ENCODE results near the gene ARSD.
"Not testable (repeated sequence)": the region's sequence is repeated elsewhere in the genome, so short reads cannot be mapped to it uniquely, and the experiment has no call there.

ARSD gene

DNA sequence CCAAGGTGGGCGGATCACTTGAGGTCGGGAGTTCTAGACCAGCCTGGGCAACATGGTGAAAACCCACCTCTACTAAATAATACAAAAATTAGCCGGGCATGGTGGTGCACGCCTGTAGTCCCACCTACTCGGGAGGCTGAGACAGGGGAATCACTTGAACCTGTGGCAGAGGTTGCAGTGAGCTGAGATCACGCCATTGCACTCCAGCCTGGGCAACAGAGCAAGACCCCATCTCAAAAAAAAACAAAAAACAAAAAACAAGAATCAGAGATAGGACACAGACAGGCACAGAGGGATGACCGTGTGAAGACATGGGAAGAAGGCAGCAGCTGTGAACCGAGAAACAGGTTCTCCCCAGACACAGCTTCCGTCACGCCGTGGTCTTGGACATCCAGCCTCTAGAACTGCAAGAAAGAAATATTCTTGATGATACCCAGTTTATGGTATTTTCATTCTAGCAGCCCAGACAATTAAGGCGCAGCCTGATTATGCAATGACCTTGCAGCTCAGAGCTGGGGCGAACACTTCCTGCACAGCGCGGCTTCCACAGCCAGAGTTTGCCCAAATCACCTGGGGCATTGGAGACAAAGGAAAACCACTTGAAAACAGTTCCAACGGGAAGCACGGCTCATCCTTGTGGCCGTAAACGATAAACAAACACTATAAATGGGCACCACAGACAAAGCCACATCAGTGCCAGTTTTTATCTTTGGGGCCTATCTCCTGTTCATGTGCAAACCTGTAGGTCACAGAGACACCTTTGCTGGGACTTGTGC, 4.2 kb upstream of the ARSD start:
- in situ Hi-C loops (cut with MboI; ENCODE audit: low sequenced_read_pairs): no loop called here

DNA sequence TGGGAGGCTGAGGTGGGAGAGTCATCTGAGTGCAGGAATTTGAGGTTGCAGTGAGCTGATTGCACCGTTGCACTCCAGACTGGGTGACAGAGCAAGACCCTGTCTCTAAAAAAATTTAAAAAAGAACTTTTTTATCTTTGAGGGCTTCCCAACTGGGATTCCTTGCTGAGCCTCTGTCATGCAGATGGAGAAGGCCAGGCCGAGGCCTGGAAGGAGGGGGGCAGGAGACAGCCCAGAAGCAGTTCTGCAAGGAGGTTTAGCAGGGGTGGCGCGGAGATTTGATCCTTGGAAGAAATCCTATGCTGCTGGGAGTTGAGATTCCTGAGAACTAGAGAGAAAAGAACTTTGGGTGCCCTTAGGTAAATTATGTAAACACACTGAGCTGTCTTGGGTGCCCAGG, 2.5 kb upstream of the ARSD start:
- in situ Hi-C loops (cut with MboI; ENCODE audit: low sequenced_read_pairs): no loop called here

GRCh38 chrX:2931155-2931554, 2.0 kb upstream of the ARSD start:
- in situ Hi-C loops (cut with MboI; ENCODE audit: low sequenced_read_pairs): no loop called here

DNA sequence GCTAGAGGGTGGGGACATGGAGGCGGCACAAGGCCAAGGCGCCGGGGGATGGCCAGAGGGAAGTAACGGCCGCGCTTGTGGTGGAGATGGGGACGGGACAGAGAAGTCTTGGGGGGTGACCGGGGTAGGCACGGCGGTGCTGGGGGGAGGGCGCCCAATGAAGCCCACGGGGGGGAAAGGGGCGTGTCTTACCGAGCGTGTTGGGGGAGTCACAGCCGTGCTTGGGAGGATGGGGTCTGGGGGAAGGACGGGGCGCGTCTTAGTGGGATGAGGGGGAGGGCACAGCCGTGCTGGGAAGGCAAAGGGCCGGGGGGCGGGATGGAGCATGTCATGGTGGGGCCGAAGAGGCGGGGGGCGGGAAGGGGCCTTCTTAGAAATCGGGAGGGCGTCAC, 952 bp downstream of the ARSD start:
- in situ Hi-C loops (cut with MboI; ENCODE audit: low sequenced_read_pairs): no loop called here

DNA sequence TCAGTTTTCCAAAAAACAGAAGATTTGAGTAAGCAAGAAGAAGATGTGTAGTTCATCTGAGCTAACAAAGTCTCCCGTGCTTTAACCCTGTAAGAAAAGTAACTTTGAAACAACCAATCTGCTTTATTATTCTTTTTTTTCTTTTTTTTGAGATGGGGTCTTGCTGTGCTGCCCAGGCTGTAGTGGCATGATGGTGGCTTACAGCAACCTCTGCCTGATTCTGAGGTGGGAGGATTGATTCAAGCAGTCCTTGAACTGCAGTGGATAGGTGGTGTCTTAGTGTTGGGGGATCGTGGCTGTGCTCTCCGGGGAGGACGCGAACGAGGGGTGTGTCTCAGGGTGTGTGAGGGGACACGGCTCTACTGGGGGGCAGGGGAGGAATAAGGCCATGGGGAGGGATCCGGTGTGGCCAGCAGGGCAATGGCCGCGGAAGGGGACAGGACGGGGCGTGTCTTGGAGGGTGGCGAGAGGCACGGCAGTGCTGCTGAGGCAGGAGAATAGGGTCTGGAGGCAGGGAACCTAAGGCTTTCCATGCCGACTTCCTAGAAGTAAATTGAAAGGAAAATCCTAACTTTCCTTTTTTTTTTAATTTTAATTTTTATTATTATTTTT, 2.4 kb downstream of the ARSD start:
- in situ Hi-C loops (cut with MboI; ENCODE audit: low sequenced_read_pairs): no loop called here

DNA sequence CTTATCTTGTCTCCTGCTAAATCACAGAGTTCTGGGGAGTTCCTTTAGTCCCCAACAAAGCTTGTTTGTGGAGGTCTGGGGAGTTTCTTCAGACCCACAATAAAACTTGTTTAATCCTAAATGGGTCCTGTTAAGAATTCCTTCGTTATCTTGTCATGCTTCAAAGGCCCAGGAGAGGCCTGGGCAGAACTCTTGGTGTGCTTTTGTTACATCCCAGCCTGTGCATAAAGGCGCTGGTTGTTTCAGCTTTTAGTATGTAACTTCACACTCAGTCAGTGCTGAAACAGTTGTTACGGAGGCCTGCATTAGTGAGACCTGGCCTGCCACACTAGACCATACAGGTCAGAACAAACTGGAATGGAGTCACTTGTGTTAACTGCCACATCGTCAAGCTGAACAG, 2.9 kb downstream of the ARSD start:
- in situ Hi-C loops (cut with MboI; ENCODE audit: low sequenced_read_pairs): not testable (repeated sequence)

DNA sequence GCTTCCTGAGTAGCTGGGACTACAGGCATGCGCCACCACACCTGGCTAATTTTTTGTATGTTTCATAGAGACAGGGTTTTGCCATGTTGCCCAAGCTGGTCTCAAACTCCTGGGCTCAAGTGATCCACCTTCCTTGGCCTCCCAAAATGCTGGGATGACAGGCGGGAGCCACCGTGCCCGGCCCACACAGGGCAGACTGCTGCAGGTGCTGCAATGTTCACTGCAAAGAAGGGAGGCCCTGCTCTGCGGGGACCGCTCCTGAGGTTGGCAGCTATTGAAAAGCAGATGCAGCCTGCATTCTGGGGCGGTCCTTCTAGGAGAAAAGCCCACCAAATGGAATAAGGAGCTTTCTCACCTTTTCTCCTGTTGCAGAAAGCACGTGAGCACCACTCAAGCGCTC, 5.0 kb downstream of the ARSD start:
- in situ Hi-C loops (cut with MboI; ENCODE audit: low sequenced_read_pairs): no loop called here

DNA sequence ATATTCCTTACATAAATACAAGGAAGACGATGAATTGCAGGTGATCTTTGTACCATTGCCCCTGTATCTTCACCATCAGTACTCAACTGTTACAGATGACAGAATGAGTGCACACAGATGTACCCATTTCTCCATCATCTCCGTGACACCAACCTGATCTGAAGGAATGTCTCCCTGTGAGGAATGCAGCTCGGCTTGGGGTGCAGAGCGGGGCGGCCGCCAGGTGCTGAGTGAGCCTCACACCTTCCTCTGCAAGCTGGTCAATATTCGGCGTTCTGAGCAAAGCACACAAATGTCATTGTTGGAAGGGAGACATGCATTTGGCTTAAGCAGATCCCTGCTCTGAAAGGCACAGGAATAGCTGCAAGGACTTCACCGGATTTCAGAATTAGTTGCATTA, 7.4 kb downstream of the ARSD start:
- in situ Hi-C loops (cut with MboI; ENCODE audit: low sequenced_read_pairs): no loop called here

DNA sequence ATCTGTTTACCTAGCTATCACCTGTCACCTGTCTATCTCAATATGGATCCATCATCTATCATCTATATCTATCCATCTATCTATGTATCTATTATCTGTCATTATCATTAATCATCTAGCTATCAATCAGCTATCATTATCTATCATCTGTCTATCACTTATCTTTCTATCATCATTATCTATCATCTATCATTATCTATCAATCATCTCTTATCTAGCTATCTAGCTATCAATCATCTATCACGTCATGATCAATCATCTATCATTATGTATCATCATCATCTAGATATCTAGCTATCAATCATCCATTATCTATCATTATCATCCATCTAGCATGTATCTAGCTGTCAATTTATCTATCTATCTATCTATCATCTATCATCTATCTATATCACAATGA, 7.9 kb downstream of the ARSD start:
- in situ Hi-C loops (cut with MboI; ENCODE audit: low sequenced_read_pairs): no loop called here

DNA sequence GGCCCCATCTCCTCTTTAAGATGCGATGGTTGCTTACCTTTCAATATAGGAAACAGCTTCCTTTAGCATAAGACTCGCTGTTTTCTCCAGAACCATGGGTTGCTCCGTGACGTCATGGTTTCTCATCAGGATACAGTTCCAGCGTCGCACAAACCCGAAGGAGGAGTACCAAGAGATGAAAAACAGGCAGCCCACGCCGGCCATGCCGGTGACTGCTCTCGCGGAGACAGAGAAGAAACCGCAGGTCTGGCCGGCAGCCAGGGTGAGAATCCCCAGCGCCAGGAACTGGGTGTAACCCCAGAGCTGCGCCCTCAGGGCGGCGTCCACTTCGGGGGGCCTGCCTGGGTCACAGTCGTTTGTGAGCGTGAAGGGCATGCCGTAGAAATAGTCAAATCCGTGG, 11.4 kb downstream of the ARSD start:
- in situ Hi-C loops (cut with MboI; ENCODE audit: low sequenced_read_pairs): no loop called here

GRCh38 chrX:2913118-2913517, 16.0 kb downstream of the ARSD start:
- in situ Hi-C loops (cut with MboI; ENCODE audit: low sequenced_read_pairs): no loop called here

DNA sequence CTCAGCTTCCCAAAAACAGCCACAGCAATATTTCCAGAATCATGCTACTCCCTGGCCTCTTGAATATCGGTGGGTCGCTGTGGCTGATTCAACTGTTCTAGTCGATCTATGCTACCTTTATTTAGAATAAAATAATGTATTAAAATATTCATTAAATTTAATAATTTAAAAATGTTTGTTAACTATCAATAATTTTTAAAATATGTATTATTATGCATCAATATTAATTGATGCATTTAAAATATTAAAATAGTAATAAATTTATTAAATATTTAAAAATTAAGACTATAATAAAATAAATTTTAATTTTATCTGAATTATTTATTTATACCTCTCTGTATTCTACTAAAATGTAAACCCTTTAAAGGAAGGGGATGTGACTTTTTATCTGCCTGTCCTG, 19.0 kb downstream of the ARSD start:
- in situ Hi-C loops (cut with MboI; ENCODE audit: low sequenced_read_pairs): no loop called here

GRCh38 chrX:2908125-2908685, 20.9 kb downstream of the ARSD start:
- in situ Hi-C loops (cut with MboI; ENCODE audit: low sequenced_read_pairs): no loop called here

- in situ Hi-C loops (cut with MboI; ENCODE audit: low sequenced_read_pairs): no loop called here
Measured at GRCh38 chrX:2907295-2907694, 21.8 kb downstream of the ARSD start.

- in situ Hi-C loops (cut with MboI; ENCODE audit: low sequenced_read_pairs): no loop called here
Measured at GRCh38 chrX:2903366-2903765, 25.8 kb downstream of the ARSD start.

- in situ Hi-C loops (cut with MboI; ENCODE audit: low sequenced_read_pairs): no loop called here
Measured at GRCh38 chrX:2902841-2903240, 26.3 kb downstream of the ARSD start.

DNA sequence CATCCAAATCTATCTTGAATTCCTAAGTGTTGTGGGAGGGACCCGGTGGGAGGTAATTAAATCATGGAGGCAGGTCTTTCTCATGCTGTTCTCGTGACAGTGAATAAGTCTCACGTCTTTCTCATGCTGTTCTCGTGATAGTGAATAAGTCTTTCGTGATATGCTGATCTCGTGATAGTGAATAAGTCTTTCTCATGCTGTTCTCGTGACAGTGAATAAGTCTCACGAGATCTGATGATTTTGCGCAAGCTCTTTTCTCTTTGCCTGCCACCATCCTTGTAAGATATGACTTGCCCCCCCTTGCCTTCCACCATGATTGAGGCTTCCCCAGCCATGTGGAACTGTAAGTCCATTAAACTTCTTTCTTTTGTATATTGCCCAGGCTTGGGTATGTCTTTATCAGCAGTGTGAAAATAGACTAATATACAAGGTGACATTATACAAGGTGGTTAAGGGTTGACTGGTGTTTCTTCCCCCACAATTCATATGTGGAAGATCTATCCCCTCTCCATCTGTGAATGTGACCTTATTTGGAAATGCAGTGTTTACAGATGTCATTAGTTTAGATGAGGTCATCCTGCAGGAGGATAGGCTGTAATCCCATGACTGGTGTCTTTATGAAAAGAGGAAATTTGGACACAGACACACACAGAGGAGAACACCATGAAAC, 27.6 kb downstream of the ARSD start:
- in situ Hi-C loops (cut with MboI; ENCODE audit: low sequenced_read_pairs): no loop called here

GRCh38 chrX:2898846-2899512, 30.2 kb downstream of the ARSD start:
- in situ Hi-C loops (cut with MboI; ENCODE audit: low sequenced_read_pairs): loop anchor here (25.0 kb wide), 1 partner anchor 138 kb away; the partner anchor contains the start of gene ARSF

DNA sequence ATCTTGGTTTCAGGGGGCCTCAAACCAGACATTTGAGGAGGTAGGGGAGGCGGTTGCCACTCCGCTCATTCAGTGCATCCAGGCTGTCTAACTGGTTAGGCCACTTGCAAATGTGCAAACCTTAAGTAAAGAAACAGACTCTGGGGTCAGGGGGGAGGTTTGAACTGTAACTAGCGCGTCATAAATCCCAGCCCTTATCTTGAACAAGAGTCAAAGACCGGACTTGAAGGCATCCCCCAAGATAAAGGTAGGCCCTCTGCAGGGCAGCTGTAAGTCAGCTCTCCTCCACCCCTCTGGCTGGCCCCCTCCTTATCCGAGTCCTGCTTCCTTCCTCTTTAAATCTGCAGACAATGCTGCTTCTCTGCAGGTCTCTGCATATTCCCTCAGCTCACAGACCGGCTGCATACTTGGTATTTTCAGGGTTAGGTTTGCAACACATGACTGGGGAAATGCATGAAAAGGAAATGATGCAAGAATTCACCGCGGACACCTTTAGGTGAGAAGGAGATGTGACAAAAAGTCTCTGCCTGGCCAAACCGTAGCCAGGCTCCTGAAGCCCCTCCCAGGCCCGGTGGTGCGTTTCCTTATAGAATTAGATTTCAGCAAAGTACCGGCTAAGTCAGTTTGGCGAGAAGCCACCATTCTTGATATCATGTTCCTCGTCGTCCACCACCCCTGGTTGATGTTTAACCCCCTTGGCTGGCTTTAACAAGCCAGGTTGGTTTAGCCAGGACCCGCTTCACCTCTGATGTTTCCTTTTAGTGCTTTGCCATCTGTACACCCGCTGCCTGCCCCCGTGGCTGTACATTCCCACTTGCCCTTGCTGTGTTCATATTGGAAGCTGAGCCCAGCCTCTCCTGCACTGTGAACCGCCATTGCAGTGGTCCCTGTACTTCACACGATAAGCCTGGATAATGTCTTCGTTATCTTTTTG, 31.2 kb downstream of the ARSD start:
- in situ Hi-C loops (cut with MboI; ENCODE audit: low sequenced_read_pairs): loop anchor here (25.0 kb wide), 1 partner anchor 139 kb away; the partner anchor contains the start of gene ARSF

GRCh38 chrX:2897311-2897689, 31.8 kb downstream of the ARSD start:
- in situ Hi-C loops (cut with MboI; ENCODE audit: low sequenced_read_pairs): loop anchor here (25.0 kb wide), 1 partner anchor 140 kb away; the partner anchor contains the start of gene ARSF
